HCT116 (cell line): ENCODE measurements around the gene ANKRD24. TPM values are rescaled to one million over a fixed set of nuclear protein-coding genes. Genes with fewer than 3 reads are reported as not detected.

Source experiments
- ATAC-seq: fragments of 200-7000 bp; cut with Tn5 transposase; 2 replicates; pipeline ENCODE4 v1.9.1; 2020; ENCODE audit warnings: mild to moderate bottlenecking, moderate library complexity
- BruUV-seq: library from RNA; stranded (reverse); fragments of 400-500 nt; replicated peaks from 2 replicates; lab custom pipeline; 2021; lab: Mats Ljungman, UMichigan
- CTCF ChIA-PET: fragments of 300-600 bp; sonication (Branson Sonifier 250); formaldehyde crosslinking; loops from one replicate; lab custom pipeline; 2021; ENCODE audit warnings: antibody characterized with exemption; lab: Charles Lee
- POLR2A ChIA-PET: fragments of 300-600, 350-600 bp; sonication (Branson Sonifier 250); formaldehyde crosslinking; loops from one replicate; lab custom pipeline; 2021; ENCODE audit warnings: antibody characterized with exemption; lab: Charles Lee
- RAD21 ChIA-PET, 2 experiments: fragments of 300-600 bp; sonication (Branson Sonifier 250); formaldehyde crosslinking; loops; one replicate each; lab custom pipeline; 2023; ENCODE audit warnings: low total read pairs in 2 of 2; ENCODE audit not compliant: uncharacterized antibody in 2 of 2, unreplicated experiment in 2 of 2, low non-redundant PET in 1 of 2; lab: Charles Lee
- DNase-seq: peaks from one replicate; pipeline ENCODE4 v3.0.0-alpha.2; 2010; ENCODE audit warnings: low read depth, low spot score
- H2AFZ ChIP-seq: fragments of 200-600 bp; shearing (Covaris generic), sonication (generic); 2 replicates; pipeline ENCODE4 v1.6.1; 2017; ENCODE audit warnings: low read depth, mixed run types, mixed read lengths, antibody characterized with exemption, low read length; ENCODE audit not compliant: poor library complexity, severe bottlenecking
- H3K27ac ChIP-seq: 2 replicates; pipeline ENCODE4 v1.5.1; 2012; ENCODE audit warnings: low read depth, low read length
- H3K27me3 ChIP-seq: fragments of 200-600 bp; sonication (generic); 2 replicates; pipeline ENCODE4 v1.6.1; 2016; ENCODE audit warnings: mixed run types, low read length, mixed read lengths; ENCODE audit not compliant: insufficient read depth
- H3K36me3 ChIP-seq, 2 experiments: fragments of 200-500 bp in 1 of 2; fragments of 200-600 bp in 1 of 2; sonication (Bioruptor generic) in 1 of 2; sonication (generic) in 1 of 2; 2 replicates each; pipeline versions ENCODE4 v1.5.1 to v1.6.1; 2014 to 2016; ENCODE audit warnings: low read length in 2 of 2, inconsistent platforms in 1 of 2, mixed read lengths in 1 of 2, mixed run types in 1 of 2; ENCODE audit not compliant: insufficient read depth in 2 of 2, control insufficient read depth in 1 of 2
- H3K4me1 ChIP-seq, 2 experiments: fragments of 200-600 bp in 1 of 2; sonication (generic) in 1 of 2; 2 replicates each; pipeline versions ENCODE4 v1.5.1 to v1.6.1; 2012 to 2017; ENCODE audit warnings: low read length in 2 of 2, inconsistent platforms in 1 of 2, mild to moderate bottlenecking in 1 of 2, mixed read lengths in 1 of 2, mixed run types in 1 of 2, moderate library complexity in 1 of 2; ENCODE audit not compliant: insufficient read depth in 2 of 2, control insufficient read depth in 1 of 2
- H3K4me2 ChIP-seq: fragments of 200-600 bp; sonication (generic); 2 replicates; pipeline ENCODE4 v1.6.1; 2017; ENCODE audit warnings: mixed run types, low read length, mixed read lengths
- H3K4me3 ChIP-seq, 2 experiments: fragments of 200-600 bp in 1 of 2; sonication (generic) in 1 of 2; replicated peaks in 1 of 2; 2 replicates each; pipeline ENCODE4 v1.5.1; 2011 to 2016; ENCODE audit warnings: low read length in 2 of 2, control low read depth in 1 of 2, low read depth in 1 of 2, mild to moderate bottlenecking in 1 of 2, mixed read lengths in 1 of 2, mixed run types in 1 of 2
- H3K79me2 ChIP-seq: fragments of 200-600 bp; sonication (generic); 2 replicates; pipeline ENCODE4 v1.6.1; 2017; ENCODE audit warnings: mild to moderate bottlenecking, mixed run types, low read length, moderate library complexity, mixed read lengths; ENCODE audit not compliant: insufficient read depth
- H3K9ac ChIP-seq: fragments of 200-600 bp; sonication (generic); 2 replicates; pipeline ENCODE4 v1.6.1; 2016; ENCODE audit warnings: low read length, mixed read lengths
- H3K9me2 ChIP-seq: fragments of 200-600 bp; sonication (generic), shearing (Covaris generic); 2 replicates; pipeline ENCODE4 v1.6.1; 2017; ENCODE audit warnings: mixed run types, mild to moderate bottlenecking, moderate library complexity; ENCODE audit not compliant: insufficient read depth
- H3K9me3 ChIP-seq, 2 experiments: fragments of 200-500 bp in 1 of 2; fragments of 200-600 bp in 1 of 2; sonication (Bioruptor generic) in 1 of 2; sonication (generic) in 1 of 2; 2 replicates each; pipeline ENCODE4 v1.6.1; 2014 to 2017; ENCODE audit warnings: low read length in 2 of 2, mixed read lengths in 2 of 2, inconsistent platforms in 1 of 2, low read depth in 1 of 2, mild to moderate bottlenecking in 1 of 2, mixed run types in 1 of 2, moderate library complexity in 1 of 2; ENCODE audit not compliant: control insufficient read depth in 1 of 2, insufficient read depth in 1 of 2
- H4K20me1 ChIP-seq: fragments of 200-600 bp; sonication (generic), shearing (Covaris generic); 2 replicates; pipeline ENCODE4 v1.6.1; 2017; ENCODE audit warnings: mixed run types, mild to moderate bottlenecking, moderate library complexity; ENCODE audit not compliant: insufficient read depth
- CBX3 ChIP-seq: IDR thresholded peaks from 2 replicates; pipeline ENCODE4 v1.6.1; 2012; ENCODE audit warnings: low read depth
- FOSL1 ChIP-seq: IDR thresholded peaks from 2 replicates; pipeline ENCODE4 v1.6.1; 2012; ENCODE audit warnings: low read depth
- POLR2A ChIP-seq: IDR thresholded peaks from 2 replicates; pipeline ENCODE4 v1.7.0; 2011; ENCODE audit warnings: borderline replicate concordance; ENCODE audit not compliant: insufficient read depth, insufficient read length; ENCODE audit errors: extremely low read depth
- POLR2AphosphoS5 ChIP-seq: IDR thresholded peaks from 2 replicates; pipeline ENCODE4 v1.6.1; 2011; ENCODE audit warnings: mild to moderate bottlenecking, low read depth, low read length, moderate library complexity
- SIN3A ChIP-seq: IDR thresholded peaks from 2 replicates; pipeline ENCODE4 v1.6.1; 2012; ENCODE audit warnings: low read depth
- SP1 ChIP-seq: IDR thresholded peaks from 2 replicates; pipeline ENCODE4 v1.6.1; 2012; ENCODE audit warnings: low read depth
- TCF7L2 ChIP-seq: IDR thresholded peaks from 2 replicates; pipeline ENCODE4 v1.7.0; 2011; ENCODE audit warnings: borderline replicate concordance, inconsistent platforms; ENCODE audit not compliant: insufficient read depth, insufficient read length; ENCODE audit errors: extremely low read depth
- YY1 ChIP-seq: IDR thresholded peaks from 2 replicates; pipeline ENCODE4 v1.6.1; 2011; ENCODE audit warnings: low read length, low read depth, moderate library complexity, mild to moderate bottlenecking; ENCODE audit not compliant: insufficient replicate concordance; ENCODE audit errors: extremely low read depth
- ZFX ChIP-seq: fragments of 450-650 bp; IDR thresholded peaks from 2 replicates; pipeline ENCODE4 v1.6.1; 2017
- ZNF274 ChIP-seq: fragments of 200-500 bp; sonication (Bioruptor generic); IDR thresholded peaks from 2 replicates; pipeline ENCODE4 v1.6.1; 2014; ENCODE audit warnings: mild to moderate bottlenecking, low read depth, low read length, inconsistent platforms
- intact Hi-C: fragments of 100-400 bp; cut with micrococcal nuclease; formaldehyde crosslinking; loops from 2 replicates; pipeline ENCODE4 v1.10.0; 2022
- total RNA-seq: library from RNA; stranded (reverse); gene quantifications from one replicate; pipeline ENCODE4 v1.2.1, GENCODE V29; 2021; ENCODE audit not compliant: unreplicated experiment
- TF ChIP-seq, protein P1 (sequence below): IDR thresholded peaks from 2 replicates; pipeline ENCODE4 v1.6.1; 2011; ENCODE audit warnings: mild to moderate bottlenecking, low read length, moderate library complexity; ENCODE audit not compliant: insufficient replicate concordance; ENCODE audit errors: extremely low read depth
- TF ChIP-seq, protein P2 (sequence below), 3 experiments: fragments of 200-600 bp in 1 of 3; sonication (generic) in 1 of 3; IDR thresholded peaks in 2 of 3; conservative IDR thresholded peaks in 1 of 3; 2 replicates each; pipeline ENCODE4 v1.5.1; 2012 to 2017; ENCODE audit warnings: low read depth in 2 of 3, low read length in 2 of 3, antibody characterized with exemption in 1 of 3, borderline replicate concordance in 1 of 3, control low read depth in 1 of 3, mild to moderate bottlenecking in 1 of 3, mixed read lengths in 1 of 3, mixed run types in 1 of 3, moderate library complexity in 1 of 3; ENCODE audit not compliant: insufficient read depth in 1 of 3

ANKRD24 gene
- total RNA-seq, 1 experiment from 2014 or later: 1.7 TPM

DNA sequence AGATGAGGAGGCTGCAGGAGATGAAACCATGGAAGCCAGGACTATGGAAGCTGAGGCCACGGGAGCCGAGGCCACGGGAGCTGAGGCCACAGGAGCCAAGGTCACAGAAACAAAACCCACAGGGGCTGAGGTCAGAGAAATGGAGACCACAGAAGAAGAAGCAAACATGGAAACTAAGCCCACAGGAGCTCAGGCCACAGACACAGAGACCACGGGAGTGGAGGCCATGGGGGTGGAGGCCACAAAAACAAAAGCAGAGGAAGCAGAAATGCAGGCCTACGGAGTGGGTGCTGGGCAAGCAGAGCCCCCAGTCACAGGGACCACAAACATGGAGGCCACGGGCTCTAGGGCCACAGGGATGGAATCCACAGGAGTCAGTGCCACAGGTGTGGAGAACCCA, 34.4 kb downstream of the ANKRD24 start:
- CTCF ChIA-PET: no interaction called here
- no peaks in the 10 kb centered on the region for H4K20me1 ChIP-seq
- intact Hi-C loops: no loop called here
- TF ChIP-seq POLR2AphosphoS5 (no peak), ZNF274 (no peak), SP1 (no peak), POLR2A (no peak)
- TF ChIP-seq, protein P1, sequence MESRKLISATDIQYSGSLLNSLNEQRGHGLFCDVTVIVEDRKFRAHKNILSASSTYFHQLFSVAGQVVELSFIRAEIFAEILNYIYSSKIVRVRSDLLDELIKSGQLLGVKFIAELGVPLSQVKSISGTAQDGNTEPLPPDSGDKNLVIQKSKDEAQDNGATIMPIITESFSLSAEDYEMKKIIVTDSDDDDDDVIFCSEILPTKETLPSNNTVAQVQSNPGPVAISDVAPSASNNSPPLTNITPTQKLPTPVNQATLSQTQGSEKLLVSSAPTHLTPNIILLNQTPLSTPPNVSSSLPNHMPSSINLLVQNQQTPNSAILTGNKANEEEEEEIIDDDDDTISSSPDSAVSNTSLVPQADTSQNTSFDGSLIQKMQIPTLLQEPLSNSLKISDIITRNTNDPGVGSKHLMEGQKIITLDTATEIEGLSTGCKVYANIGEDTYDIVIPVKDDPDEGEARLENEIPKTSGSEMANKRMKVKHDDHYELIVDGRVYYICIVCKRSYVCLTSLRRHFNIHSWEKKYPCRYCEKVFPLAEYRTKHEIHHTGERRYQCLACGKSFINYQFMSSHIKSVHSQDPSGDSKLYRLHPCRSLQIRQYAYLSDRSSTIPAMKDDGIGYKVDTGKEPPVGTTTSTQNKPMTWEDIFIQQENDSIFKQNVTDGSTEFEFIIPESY: no peak
- TF ChIP-seq, all 23 proteins: peak for 0
- H3K9ac ChIP-seq: no peak overlapping the region
- H3K27ac ChIP-seq: no peak overlapping the region
- H3K4me3 ChIP-seq: no peak overlapping the region
- ATAC-seq (no peak), DNase-seq (no peak)
- ChIA-PET RAD21 (no interaction called here), POLR2A (no interaction called here)
- H3K79me2 ChIP-seq: no peaks in the 10 kb centered on the region
- no peaks in the 10 kb centered on the region for H3K27me3 ChIP-seq
- H3K9me2 ChIP-seq: no peaks in the 10 kb centered on the region
- BruUV-seq: no TSS peak
- H2AFZ ChIP-seq: no peak overlapping the region
- no peaks in the 10 kb centered on the region; a peak in 1 of 4 replicates for H3K9me3 ChIP-seq
- H3K4me1 ChIP-seq: peaks cover 14 to 29% of the 10 kb centered on the region in 2 experiments
- H3K36me3 ChIP-seq: no peaks in the 10 kb centered on the region
- no peak overlapping the region for H3K4me2 ChIP-seq

- ChIA-PET POLR2A (no interaction called here), CTCF (no interaction called here), RAD21 (no interaction called here)
- H3K27me3 ChIP-seq: no peaks in the 10 kb centered on the region
- no peak overlapping the region for H3K9ac ChIP-seq
- H4K20me1 ChIP-seq: no peaks in the 10 kb centered on the region
- no peak overlapping the region for H3K27ac ChIP-seq
- H3K4me2 ChIP-seq: no peak overlapping the region
- no peak for ATAC-seq
- H3K9me3 ChIP-seq: no peaks in the 10 kb centered on the region; a peak in 1 of 4 replicates
- no peak overlapping the region for H2AFZ ChIP-seq
- peaks cover 11 to 23% of the 10 kb centered on the region in 2 experiments for H3K4me1 ChIP-seq
- H3K79me2 ChIP-seq: no peaks in the 10 kb centered on the region
- BruUV-seq: no TSS peak
- no peak for DNase-seq
- no peaks in the 10 kb centered on the region for H3K36me3 ChIP-seq
- no peak overlapping the region for H3K4me3 ChIP-seq
- intact Hi-C loops: no loop called here
- no peaks in the 10 kb centered on the region for H3K9me2 ChIP-seq
- TF ChIP-seq, protein P2, sequence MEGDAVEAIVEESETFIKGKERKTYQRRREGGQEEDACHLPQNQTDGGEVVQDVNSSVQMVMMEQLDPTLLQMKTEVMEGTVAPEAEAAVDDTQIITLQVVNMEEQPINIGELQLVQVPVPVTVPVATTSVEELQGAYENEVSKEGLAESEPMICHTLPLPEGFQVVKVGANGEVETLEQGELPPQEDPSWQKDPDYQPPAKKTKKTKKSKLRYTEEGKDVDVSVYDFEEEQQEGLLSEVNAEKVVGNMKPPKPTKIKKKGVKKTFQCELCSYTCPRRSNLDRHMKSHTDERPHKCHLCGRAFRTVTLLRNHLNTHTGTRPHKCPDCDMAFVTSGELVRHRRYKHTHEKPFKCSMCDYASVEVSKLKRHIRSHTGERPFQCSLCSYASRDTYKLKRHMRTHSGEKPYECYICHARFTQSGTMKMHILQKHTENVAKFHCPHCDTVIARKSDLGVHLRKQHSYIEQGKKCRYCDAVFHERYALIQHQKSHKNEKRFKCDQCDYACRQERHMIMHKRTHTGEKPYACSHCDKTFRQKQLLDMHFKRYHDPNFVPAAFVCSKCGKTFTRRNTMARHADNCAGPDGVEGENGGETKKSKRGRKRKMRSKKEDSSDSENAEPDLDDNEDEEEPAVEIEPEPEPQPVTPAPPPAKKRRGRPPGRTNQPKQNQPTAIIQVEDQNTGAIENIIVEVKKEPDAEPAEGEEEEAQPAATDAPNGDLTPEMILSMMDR (IDR thresholded peaks at IDR 0.05 in 2 of 3, conservative IDR thresholded peaks at IDR 0.05 in 1 of 3; ENCODE audit: borderline replicate concordance in 1 of 3, insufficient read depth in 1 of 3, low read depth in 2 of 3, low read length in 2 of 3): no peak
- TF ChIP-seq, protein P1: no peak
- TF ChIP-seq SIN3A (no peak), FOSL1 (no peak), POLR2AphosphoS5 (no peak), YY1 (no peak), TCF7L2 (no peak), CBX3 (no peak), ZFX (no peak)
Observed at GRCh38 chr19:4217429-4218264, 35.2 kb downstream of the ANKRD24 start.
